Lower leg skin (tissue), 4 donors: ENCODE measurements around the gene AFAP1L1. TPM values are rescaled to one million over a fixed set of nuclear protein-coding genes. Genes with fewer than 3 reads are reported as not detected.
"Not testable (repeated sequence)": the region's sequence is repeated elsewhere in the genome, so short reads cannot be mapped to it uniquely, and the experiment has no call there.

ENCODE experiments used
- DNase-seq, 2 donors: peaks; one replicate each; pipeline ENCODE4 v3.0.0-alpha.2; 2019; ENCODE audit warnings: low spot score in 2 of 2
- H3K4me3 ChIP-seq: fragments of 200-600 bp; sonication (generic); 2 replicates; pipeline ENCODE4 v1.5.1; 2017; ENCODE audit warnings: mild to moderate bottlenecking, low read depth; ENCODE audit not compliant: poor library complexity, severe bottlenecking
- POLR2A ChIP-seq, 2 donors: fragments of 450-650 bp; IDR thresholded peaks; one replicate each; pipeline ENCODE4 v1.6.1; 2016 to 2017; ENCODE audit warnings: antibody characterized with exemption in 2 of 2, mild to moderate bottlenecking in 1 of 2, moderate library complexity in 1 of 2
- WGBS, 2 donors: methylation state at CpG; one replicate each; pipeline ENCODE4 v1.1.5; 2018; 5-methylcytosine and 5-hydroxymethylcytosine counted together
- intact Hi-C: fragments of 100-400 bp; cut with DNase I; formaldehyde crosslinking; loops from one replicate; pipeline ENCODE4 v1.15.0; 2023; ENCODE audit warnings: low total_unique reads
- total RNA-seq, 4 donors: library from RNA; depleted of rRNA; stranded (reverse); fragments of >200 nt; gene quantifications; one replicate each; pipeline ENCODE4 v1.1.0, GENCODE V29; 2016
- TF ChIP-seq, protein P1 (sequence below), 3 donors: fragments of 450-650 bp; IDR thresholded peaks; one replicate each; pipeline ENCODE4 v1.5.1; 2016; ENCODE audit warnings: antibody characterized with exemption in 3 of 3, mild to moderate bottlenecking in 3 of 3, moderate library complexity in 2 of 3

AFAP1L1 gene
- total RNA-seq, 4 donors from 2014 or later = 6.3 to 10.8 (median 8.0) TPM

DNA sequence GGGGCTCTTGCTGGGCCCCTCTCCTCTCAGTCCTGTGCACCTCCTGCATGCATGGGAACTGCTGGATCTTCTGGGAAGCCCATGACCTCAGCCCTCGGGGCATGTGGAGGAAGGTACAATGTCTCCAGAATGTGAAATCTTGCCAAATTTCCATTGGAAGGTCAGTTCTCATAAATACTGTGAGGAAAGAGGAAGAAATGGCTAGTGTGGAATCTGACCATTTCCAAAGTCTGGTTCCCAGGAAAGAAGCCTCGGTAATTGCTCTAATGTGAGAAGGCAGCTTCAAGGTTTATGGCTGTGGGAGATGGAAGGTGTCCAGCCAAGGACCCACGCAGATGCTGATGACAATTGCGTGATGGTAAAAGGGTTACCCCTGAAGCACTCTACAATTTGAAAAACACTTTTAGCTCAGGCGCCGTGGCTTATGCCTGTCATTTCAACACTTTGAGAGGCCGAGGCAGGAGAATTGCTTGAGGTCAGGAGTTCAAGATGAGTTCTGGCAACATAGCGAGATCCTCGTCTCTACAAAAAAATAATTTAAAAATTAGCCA, 115.5 kb downstream of the AFAP1L1 start:
- H3K4me3 ChIP-seq = no peak overlapping the region
- WGBS, 2 donors = 71 to 80% methylated on average over 9 of the region's 9 CpGs
- intact Hi-C loops = loop anchor here (10.0 kb wide), 1 partner anchor 178 kb away; no protein-coding TSS in a partner anchor
- TF ChIP-seq, protein P1, sequence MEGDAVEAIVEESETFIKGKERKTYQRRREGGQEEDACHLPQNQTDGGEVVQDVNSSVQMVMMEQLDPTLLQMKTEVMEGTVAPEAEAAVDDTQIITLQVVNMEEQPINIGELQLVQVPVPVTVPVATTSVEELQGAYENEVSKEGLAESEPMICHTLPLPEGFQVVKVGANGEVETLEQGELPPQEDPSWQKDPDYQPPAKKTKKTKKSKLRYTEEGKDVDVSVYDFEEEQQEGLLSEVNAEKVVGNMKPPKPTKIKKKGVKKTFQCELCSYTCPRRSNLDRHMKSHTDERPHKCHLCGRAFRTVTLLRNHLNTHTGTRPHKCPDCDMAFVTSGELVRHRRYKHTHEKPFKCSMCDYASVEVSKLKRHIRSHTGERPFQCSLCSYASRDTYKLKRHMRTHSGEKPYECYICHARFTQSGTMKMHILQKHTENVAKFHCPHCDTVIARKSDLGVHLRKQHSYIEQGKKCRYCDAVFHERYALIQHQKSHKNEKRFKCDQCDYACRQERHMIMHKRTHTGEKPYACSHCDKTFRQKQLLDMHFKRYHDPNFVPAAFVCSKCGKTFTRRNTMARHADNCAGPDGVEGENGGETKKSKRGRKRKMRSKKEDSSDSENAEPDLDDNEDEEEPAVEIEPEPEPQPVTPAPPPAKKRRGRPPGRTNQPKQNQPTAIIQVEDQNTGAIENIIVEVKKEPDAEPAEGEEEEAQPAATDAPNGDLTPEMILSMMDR (IDR thresholded peaks at IDR 0.05) = no peak
- no peak for TF ChIP-seq POLR2A (IDR thresholded peaks at IDR 0.05)
- no peak for DNase-seq

DNA sequence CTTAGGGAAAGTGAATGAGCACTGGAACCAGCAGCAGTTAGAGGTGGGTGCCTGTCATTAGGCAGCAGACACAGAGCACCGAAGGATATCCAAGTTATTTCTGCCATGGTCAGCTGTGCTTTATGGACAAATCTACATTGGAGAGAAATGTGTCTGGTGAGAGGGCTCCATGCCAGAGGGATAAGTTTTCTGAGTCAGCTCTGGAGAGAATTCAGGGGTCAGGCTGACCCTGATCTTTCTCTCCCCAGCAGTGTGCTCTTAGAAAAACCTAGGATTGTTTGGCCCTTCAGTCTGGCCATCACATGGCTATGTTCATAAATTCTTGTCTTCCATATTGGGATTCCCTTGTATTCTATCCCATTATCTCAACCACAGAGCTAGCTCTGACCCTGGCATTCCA, 116.3 kb downstream of the AFAP1L1 start:
- intact Hi-C loops = loop anchor here (10.0 kb wide), 1 partner anchor 177 kb away; no protein-coding TSS in a partner anchor
- WGBS, 2 donors = 50 to 58% methylated on average over 1 of the region's 1 CpG
- H3K4me3 ChIP-seq = no peak overlapping the region
- no peak for DNase-seq
- TF ChIP-seq, protein P1 (IDR thresholded peaks at IDR 0.05) = no peak
- TF ChIP-seq POLR2A (IDR thresholded peaks at IDR 0.05) = no peak

DNA sequence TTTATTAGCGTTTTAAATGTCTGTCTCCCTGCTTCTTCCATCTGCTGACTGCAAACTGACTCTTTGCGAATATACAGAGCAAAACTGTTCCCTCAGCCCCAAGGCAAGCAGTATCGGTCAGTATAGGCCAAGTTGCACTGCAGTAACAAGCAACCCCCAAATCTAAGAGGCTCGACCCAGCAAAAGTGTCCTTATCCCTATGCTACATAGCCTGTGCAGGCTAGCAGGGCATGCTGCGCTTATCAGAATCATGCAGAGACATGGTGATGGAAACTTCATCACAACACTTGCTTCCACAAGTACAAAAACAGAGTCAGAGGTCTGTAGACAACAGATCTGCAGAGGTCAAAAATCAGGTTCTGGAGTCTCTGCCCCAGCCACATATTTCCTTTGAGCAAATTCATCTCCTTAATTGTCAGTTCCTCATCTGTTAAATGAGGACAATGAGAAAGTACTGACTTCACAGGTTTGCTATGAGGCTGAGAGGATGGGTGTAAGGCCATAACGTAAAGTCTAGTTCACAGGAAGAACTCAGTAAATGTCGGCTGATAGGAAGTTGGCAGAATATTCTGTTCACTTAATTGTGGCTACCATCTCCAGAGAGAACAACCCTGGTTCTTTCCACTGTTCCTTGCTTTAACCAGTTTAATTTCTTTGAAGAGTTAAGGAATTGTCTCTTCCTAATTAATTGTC, 117.0 kb downstream of the AFAP1L1 start:
- 71 to 73% methylated on average over 7 of the region's 7 CpGs for WGBS, 2 donors
- H3K4me3 ChIP-seq = no peak overlapping the region
- intact Hi-C loops = loop anchor here (10.0 kb wide), 1 partner anchor 176 kb away; no protein-coding TSS in a partner anchor
- no peak for DNase-seq
- no peak for TF ChIP-seq POLR2A (IDR thresholded peaks at IDR 0.05)
- TF ChIP-seq, protein P1 (IDR thresholded peaks at IDR 0.05) = no peak

DNA sequence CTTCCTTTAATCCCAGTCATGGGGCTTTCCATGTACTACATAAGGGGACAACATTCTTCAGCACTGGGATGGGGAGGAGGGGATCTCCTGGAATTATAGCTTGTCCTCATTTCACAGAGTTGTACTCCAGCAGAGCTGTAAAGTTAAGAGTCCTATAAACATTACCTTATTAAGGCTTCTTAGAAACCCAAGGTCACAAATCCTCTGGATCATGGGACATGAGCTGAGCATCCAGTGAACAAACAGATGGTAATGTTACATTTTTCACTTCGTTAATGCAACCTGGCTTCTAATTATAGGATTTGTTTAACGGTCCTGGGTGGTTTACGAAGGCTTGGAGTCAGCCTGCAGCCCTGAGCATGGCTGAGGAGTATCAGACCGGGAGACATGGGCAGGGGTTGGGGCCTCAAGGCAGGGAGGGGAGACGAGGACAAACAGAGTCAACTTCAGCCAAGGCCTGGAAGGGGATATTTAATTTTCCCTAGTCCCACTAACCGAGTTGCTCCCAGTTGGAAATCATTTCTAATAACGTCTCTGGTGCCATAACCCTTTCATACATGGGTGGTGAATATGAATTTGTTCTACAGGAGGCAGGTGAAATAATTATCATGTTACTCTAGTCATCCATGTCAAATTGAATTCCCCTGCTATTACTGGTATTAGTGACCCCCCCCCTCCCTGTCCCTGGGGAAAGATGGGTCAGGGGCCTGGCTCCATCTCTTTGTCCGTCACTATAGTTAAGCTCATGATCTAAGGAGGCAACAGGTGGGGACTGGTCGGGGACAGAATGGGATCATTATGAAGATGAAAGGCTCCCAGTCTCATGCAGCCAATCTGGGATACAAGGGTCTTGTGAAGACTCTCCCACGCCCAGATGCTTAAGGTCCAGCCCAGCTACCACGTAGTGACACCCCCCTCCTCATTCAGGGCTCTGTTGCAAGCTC, 118.2 kb downstream of the AFAP1L1 start:
- intact Hi-C loops = loop anchor here (10.0 kb wide), 1 partner anchor 175 kb away; no protein-coding TSS in a partner anchor
- no peak for DNase-seq
- H3K4me3 ChIP-seq = no peak overlapping the region
- 78 to 85% methylated on average over 11 of the region's 11 CpGs for WGBS, 2 donors
- TF ChIP-seq, protein P1 (IDR thresholded peaks at IDR 0.05) = no peak
- TF ChIP-seq POLR2A (IDR thresholded peaks at IDR 0.05) = no peak

DNA sequence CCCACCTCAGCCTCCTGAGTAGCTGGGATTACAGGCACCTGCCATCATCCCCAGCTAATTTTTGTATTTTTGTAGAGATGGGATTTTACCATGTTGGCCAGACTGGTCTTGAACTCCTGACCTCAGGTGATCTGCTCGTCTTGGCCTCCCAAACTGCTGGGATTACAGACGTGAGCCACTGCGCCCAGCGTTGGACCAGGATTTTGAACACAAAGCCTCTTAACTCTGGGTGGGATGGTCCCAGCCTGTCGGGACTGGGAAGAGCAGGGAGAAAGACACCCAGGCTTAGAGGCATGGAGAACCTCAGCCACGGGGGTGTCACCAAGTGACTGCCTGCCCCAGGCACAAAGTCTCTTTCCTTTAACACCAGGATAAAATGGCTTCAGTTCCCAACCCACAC, 119.4 kb downstream of the AFAP1L1 start:
- intact Hi-C loops, H3K4me3 ChIP-seq, DNase-seq: not testable (repeated sequence)
- WGBS, 2 donors = 84 to 86% methylated on average over 6 of the region's 6 CpGs

Other genes with a start within 250 kb of the AFAP1L1 start
- 1 to 10 TPM in 3 of 4 donors, under 1 TPM in 1; 0.80 to 3.7 (median 2.0) TPM for gene SH3TC2, start 208.8 kb upstream of the AFAP1L1 start, total RNA-seq
- 10 to 100 TPM in 1 of 4 donors, 1 to 10 TPM in 3; 4.2 to 12.3 (median 7.4) TPM for gene ABLIM3, start 130.4 kb upstream of the AFAP1L1 start, total RNA-seq
- 10 to 100 TPM in 2 of 4 donors, 1 to 10 TPM in 2; 6.6 to 12.4 (median 10.2) TPM for gene GRPEL2, start 73.6 kb downstream of the AFAP1L1 start, total RNA-seq
- 1 to 10 TPM; 2.7 to 5.6 (median 3.9) TPM for gene PCYOX1L, start 86.2 kb downstream of the AFAP1L1 start, total RNA-seq
- gene IL17B, start 107.4 kb downstream of the AFAP1L1 start, total RNA-seq = not detected